Cardiac fibroblast (primary cell): ENCODE data around the gene INSL3.

Experiments
- DNase-seq, 2 donors: peaks; one replicate each; pipeline versions ENCODE4 v3.0.0 to v3.0.0-alpha.2; 2010; ENCODE audit warnings: low read depth in 2 of 2
- H3K4me3 ChIP-seq, 2 donors: replicated peaks in 1 of 2; 1 replicate in 1 of 2; 2 replicates in 1 of 2; pipeline ENCODE4 v1.5.1; 2011; ENCODE audit warnings: low read depth in 2 of 2, low read length in 2 of 2, mild to moderate bottlenecking in 2 of 2, moderate library complexity in 1 of 2
- CTCF ChIP-seq: IDR thresholded peaks from one replicate; pipeline ENCODE4 v1.5.1; 2011; ENCODE audit warnings: low read depth, mild to moderate bottlenecking, low read length, inconsistent platforms

INSL3 gene

GRCh38 chr19:17846146-17846545 lies 24.8 kb upstream of the INSL3 start:
- DNase-seq, result no peak
- H3K4me3 ChIP-seq, result no peak overlapping the region
- TF ChIP-seq CTCF, result no peak

GRCh38 chr19:17843908-17844490 lies 22.7 kb upstream of the INSL3 start:
- TF ChIP-seq CTCF, result no peak
- H3K4me3 ChIP-seq, result no peak overlapping the region
- no peak for DNase-seq

DNA sequence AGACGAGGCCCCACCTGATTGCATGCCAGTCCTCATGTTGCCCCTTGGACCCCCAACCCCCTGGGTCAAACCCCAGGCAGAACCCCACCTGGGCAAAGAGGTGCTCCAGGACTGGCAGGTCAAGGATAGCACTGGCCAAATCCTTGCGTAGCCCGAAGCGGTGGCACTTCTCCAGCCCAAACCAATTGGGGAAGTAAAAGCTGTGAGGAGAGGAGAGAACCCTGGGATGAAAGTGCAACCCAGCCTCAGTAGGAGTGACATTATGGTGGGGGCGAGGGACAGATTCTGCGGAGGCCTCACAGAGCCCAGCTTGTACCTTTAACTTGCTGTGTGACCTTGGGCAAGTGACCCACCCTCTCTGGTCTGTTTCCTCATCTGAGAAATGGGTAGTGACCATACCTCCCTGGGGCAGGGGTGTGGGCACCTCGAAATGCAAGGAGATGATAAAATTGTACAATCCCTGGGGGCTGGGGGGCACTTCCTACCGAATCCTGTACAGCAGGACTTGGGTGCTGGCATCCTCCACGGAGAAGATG lies 22.0 kb upstream of the INSL3 start:
- TF ChIP-seq CTCF, result no peak

DNA sequence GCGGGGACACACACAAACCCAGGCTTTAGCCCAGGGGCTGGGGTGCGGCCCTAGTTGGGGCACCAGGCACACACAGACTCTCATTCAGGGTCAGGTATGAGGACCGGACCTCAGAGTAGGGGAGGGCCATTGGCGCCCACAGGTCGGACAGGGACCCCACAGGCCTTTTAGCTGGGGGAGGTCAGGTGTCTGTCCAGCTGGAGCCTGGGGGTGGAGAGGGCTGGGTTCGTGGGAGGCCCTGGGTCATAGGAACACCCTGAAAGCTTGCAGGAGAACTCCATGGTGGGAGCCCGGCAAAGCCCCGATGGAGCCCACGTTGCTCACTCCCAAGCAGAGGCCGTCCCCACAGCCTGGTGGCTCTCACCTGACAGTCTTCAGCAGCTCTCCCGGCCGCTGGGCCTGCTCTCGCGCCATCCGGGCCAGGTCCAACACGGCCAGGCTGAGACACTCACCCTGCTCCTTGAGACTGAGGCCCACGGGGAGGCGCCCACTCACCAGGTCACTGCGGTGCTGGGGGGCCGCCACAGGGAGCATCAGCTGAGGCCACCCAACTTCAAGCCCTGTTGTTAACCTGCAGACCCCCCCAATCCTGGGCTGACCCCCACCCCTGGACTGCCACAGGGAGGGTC lies 21.5 kb upstream of the INSL3 start:
- peak overlapping the region; percentile 21 to 37 for H3K4me3 ChIP-seq

More for the DNA sequence above, 22.0 kb upstream of the INSL3 start:
- H3K4me3 ChIP-seq, result no peak overlapping the region
- no peak for DNase-seq

DNA sequence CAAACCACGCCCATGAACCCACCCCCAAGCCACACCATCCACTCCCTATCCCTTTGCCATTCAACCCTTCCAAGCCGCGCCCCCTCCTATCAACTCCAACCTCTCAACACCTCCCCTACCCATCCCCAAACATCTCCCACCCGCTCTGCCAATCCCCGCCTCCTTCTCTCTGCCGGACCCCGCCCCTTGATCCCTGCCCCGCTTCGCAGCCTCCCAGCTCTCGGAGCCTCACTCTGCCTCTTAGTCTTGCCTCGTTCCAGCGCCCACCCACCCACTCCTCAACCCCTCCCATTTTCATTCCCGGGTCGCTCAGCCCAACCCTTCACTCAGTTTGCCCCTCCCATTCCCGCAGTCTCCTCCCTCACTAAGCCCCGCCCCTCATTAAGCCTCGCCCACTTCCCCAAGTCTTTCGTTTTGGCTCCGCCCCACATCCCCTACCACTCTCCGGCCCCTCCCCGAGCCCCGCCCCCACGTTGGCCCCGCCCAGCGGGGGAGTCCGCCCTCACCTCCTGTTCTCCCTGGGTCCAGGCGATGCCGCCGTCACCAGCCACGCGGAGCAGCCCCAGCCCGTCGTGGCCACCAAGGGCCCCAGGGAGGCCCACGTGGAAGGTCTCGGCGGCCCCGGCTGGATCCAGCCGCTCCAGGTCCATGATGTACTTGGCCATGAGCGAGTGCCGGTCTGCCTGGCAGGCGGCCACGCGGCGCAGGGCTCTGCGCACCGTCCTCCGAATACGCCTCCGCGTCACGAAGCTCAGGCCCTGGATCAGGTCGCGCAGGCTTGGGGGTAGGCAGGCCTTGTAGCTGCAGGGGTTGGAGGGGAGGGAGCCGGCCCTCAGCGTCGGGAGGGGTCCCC lies 20.7 kb upstream of the INSL3 start:
- peak; percentile 86 to 91 for DNase-seq
- H3K4me3 ChIP-seq, result peak overlapping the region; percentile 21 to 37
- TF ChIP-seq CTCF, result no peak

More for the DNA sequence above, 21.5 kb upstream of the INSL3 start:
- no peak for DNase-seq
- TF ChIP-seq CTCF, result no peak

GRCh38 chr19:17841371-17841809 lies 20.1 kb upstream of the INSL3 start:
- TF ChIP-seq CTCF, result no peak
- DNase-seq, result no peak
- peak overlapping the region in 1 of 2 donors; percentile 37 for H3K4me3 ChIP-seq
